ENCODE data around the gene COL4A5.

DNA sequence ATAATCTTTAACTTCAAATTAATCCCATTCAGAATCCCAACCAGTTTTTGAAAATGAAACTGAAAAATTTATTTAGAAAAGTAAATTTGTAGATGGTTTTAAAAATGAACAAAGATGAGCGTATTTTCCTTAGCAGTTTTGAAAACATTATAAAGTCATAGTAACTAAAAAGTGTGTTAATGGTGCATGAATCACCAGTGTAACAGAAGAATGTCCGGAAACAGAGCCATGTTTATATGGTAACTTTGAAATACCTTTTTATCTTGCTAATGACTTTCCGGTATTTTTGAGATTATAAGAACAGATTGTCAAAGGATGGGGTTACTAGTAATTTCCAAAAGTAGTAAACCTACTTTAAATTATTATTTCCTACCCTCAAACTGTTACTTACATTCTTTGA, 150.9 kb downstream of the COL4A5 start:
- TF ChIP-seq CTCF (IDR thresholded peaks at IDR 0.05) (no peak), POLR2A (IDR thresholded peaks at IDR 0.05) (no peak)
